ENCODE results near the gene DDX23.

The DDX23 gene

GRCh38 chr12:48795550-48796455, 56.2 kb downstream of the DDX23 start:
- H3K4me1 ChIP-seq (ENCODE audit: control extremely low read depth in 1 of 4, control insufficient read depth in 4 of 4, insufficient read depth in 4 of 4, low read length in 3 of 4) = peaks cover 0 to 4% (median 1%) of the 10 kb centered on the region in 4 experiments
- WGBS (ENCODE audit: insufficient coverage) = 59% methylated on average over 4 of the region's 12 CpGs
- no peaks in the 10 kb centered on the region for H3K36me3 ChIP-seq (ENCODE audit: control insufficient read depth in 4 of 4, insufficient read depth in 4 of 4, low read length in 3 of 4)
- no peaks in the 10 kb centered on the region for H3K9me3 ChIP-seq (ENCODE audit: control extremely low read depth in 1 of 5, control insufficient read depth in 4 of 5, insufficient read depth in 2 of 5, low read depth in 1 of 5, low read length in 4 of 5)
- no peak overlapping the region for H3K27ac ChIP-seq (ENCODE audit: insufficient read depth in 1 of 2, low read depth in 1 of 2, low read length in 2 of 2, poor library complexity in 1 of 2, severe bottlenecking in 2 of 2)
- DNase-seq = peak in 2 of 3 donors; percentile 58 to 73
- H3K4me3 ChIP-seq (ENCODE audit: control insufficient read depth in 1 of 7, extremely low read depth in 1 of 7, insufficient read depth in 4 of 7, low read depth in 2 of 7, low read length in 6 of 7) = peak overlapping the region in 1 of 7 experiments; percentile 40
- ChIA-PET CTCF (interaction anchor here (1.0 to 12.6 kb wide), 19 partner anchors 9 to 94 kb away, joined by 3 to 218 read pairs (median 7); partner anchors contain the start of gene DDX23), POLR2A (interaction anchor here (1.0 kb wide), 1 partner anchor 38 kb away, joined by 3 read pairs; no protein-coding TSS in a partner anchor)
- peaks cover 0 to 5% (median 0%) of the 10 kb centered on the region in 5 experiments for H3K27me3 ChIP-seq (replicated peaks in 2 of 5; ENCODE audit: control insufficient read depth in 4 of 5, insufficient read depth in 5 of 5, low read length in 4 of 5)

DNA sequence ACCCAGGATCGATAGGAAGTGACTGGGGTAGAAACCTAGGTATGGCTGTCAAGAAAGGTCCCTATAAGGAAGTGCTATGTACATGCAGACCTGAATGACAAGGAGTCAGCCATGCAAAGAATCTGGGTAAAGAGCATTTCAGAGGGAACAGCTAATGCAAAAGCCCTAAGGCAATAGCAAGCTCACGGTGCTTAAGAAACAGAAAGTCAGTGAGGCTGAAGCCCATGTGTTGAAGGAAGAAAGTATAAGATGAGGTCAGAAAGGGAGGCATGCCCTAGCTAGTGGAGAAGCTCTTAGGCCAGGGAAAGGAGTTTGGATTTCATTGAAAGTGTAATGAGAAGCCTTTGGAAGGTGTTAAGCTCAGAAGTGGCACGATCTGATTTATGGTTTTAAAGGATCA, 57.1 kb downstream of the DDX23 start:
- ChIA-PET CTCF (interaction anchor here (1.0 to 12.6 kb wide), 16 partner anchors 10 to 68 kb away, joined by 3 to 218 read pairs (median 10); partner anchors contain the start of gene DDX23), POLR2A (interaction anchor here (1.0 kb wide), 1 partner anchor 37 kb away, joined by 3 read pairs; no protein-coding TSS in a partner anchor)
- DNase-seq = no peak
- H3K27ac ChIP-seq (ENCODE audit: insufficient read depth in 1 of 2, low read depth in 1 of 2, low read length in 2 of 2, poor library complexity in 1 of 2, severe bottlenecking in 2 of 2) = no peak overlapping the region
- H3K27me3 ChIP-seq (replicated peaks in 2 of 5; ENCODE audit: control insufficient read depth in 4 of 5, insufficient read depth in 5 of 5, low read length in 4 of 5) = no peaks in the 10 kb centered on the region
- no peaks in the 10 kb centered on the region for H3K9me3 ChIP-seq (ENCODE audit: control extremely low read depth in 1 of 5, control insufficient read depth in 4 of 5, insufficient read depth in 2 of 5, low read depth in 1 of 5, low read length in 4 of 5)
- peaks cover 0 to 8% (median under 1%) of the 10 kb centered on the region in 4 experiments for H3K4me1 ChIP-seq (ENCODE audit: control extremely low read depth in 1 of 4, control insufficient read depth in 4 of 4, insufficient read depth in 4 of 4, low read length in 3 of 4)
- no peak overlapping the region for H3K4me3 ChIP-seq (ENCODE audit: control insufficient read depth in 1 of 7, extremely low read depth in 1 of 7, insufficient read depth in 4 of 7, low read depth in 2 of 7, low read length in 6 of 7)
- 95% methylated on average over 3 of the region's 3 CpGs for WGBS (ENCODE audit: insufficient coverage)
- H3K36me3 ChIP-seq (ENCODE audit: control insufficient read depth in 4 of 4, insufficient read depth in 4 of 4, low read length in 3 of 4) = no peaks in the 10 kb centered on the region

GRCh38 chr12:48793696-48794095, 58.3 kb downstream of the DDX23 start:
- ChIA-PET CTCF (interaction anchor here (1.5 to 12.6 kb wide), 8 partner anchors 10 to 54 kb away, joined by 4 to 218 read pairs (median 36); no protein-coding TSS in a partner anchor), POLR2A (interaction anchor here (1.0 kb wide), 1 partner anchor 9 kb away, joined by 3 read pairs; no protein-coding TSS in a partner anchor)
- no CpG with 5 or more reads among the region's 3 CpGs for WGBS (ENCODE audit: insufficient coverage)
- H3K4me3 ChIP-seq (ENCODE audit: control insufficient read depth in 1 of 7, extremely low read depth in 1 of 7, insufficient read depth in 4 of 7, low read depth in 2 of 7, low read length in 6 of 7) = no peak overlapping the region
- no peak for DNase-seq
- H3K36me3 ChIP-seq (ENCODE audit: control insufficient read depth in 4 of 4, insufficient read depth in 4 of 4, low read length in 3 of 4) = no peaks in the 10 kb centered on the region
- no peak overlapping the region for H3K27ac ChIP-seq (ENCODE audit: insufficient read depth in 1 of 2, low read depth in 1 of 2, low read length in 2 of 2, poor library complexity in 1 of 2, severe bottlenecking in 2 of 2)
- no peaks in the 10 kb centered on the region for H3K9me3 ChIP-seq (ENCODE audit: control extremely low read depth in 1 of 5, control insufficient read depth in 4 of 5, insufficient read depth in 2 of 5, low read depth in 1 of 5, low read length in 4 of 5)
- no peaks in the 10 kb centered on the region for H3K27me3 ChIP-seq (replicated peaks in 2 of 5; ENCODE audit: control insufficient read depth in 4 of 5, insufficient read depth in 5 of 5, low read length in 4 of 5)
- peaks cover 0 to 10% (median 3%) of the 10 kb centered on the region in 4 experiments for H3K4me1 ChIP-seq (ENCODE audit: control extremely low read depth in 1 of 4, control insufficient read depth in 4 of 4, insufficient read depth in 4 of 4, low read length in 3 of 4)

- CTCF ChIA-PET = interaction anchor here (1.3 to 12.6 kb wide), 5 partner anchors 15 to 58 kb away, joined by 3 to 218 read pairs (median 9); no protein-coding TSS in a partner anchor
- Histone ChIP-seq H3K9me3 (ENCODE audit: control extremely low read depth in 1 of 5, control insufficient read depth in 4 of 5, insufficient read depth in 2 of 5, low read depth in 1 of 5, low read length in 4 of 5) (no peaks in the 10 kb centered on the region), H3K4me3 (ENCODE audit: control insufficient read depth in 1 of 7, extremely low read depth in 1 of 7, insufficient read depth in 4 of 7, low read depth in 2 of 7, low read length in 6 of 7) (peak overlapping the region in 5 of 7 experiments; percentile 16 to 88 (median 71)), H3K4me1 (ENCODE audit: control extremely low read depth in 1 of 4, control insufficient read depth in 4 of 4, insufficient read depth in 4 of 4, low read length in 3 of 4) (peaks cover 0 to 23% (median 17%) of the 10 kb centered on the region in 4 experiments), H3K27me3 (replicated peaks in 2 of 5; ENCODE audit: control insufficient read depth in 4 of 5, insufficient read depth in 5 of 5, low read length in 4 of 5) (no peaks in the 10 kb centered on the region), H3K36me3 (ENCODE audit: control insufficient read depth in 4 of 4, insufficient read depth in 4 of 4, low read length in 3 of 4) (no peaks in the 10 kb centered on the region), H3K27ac (ENCODE audit: insufficient read depth in 1 of 2, low read depth in 1 of 2, low read length in 2 of 2, poor library complexity in 1 of 2, severe bottlenecking in 2 of 2) (peak overlapping the region in 1 of 2 experiments; percentile 43)
- POLR2A ChIA-PET = no interaction called here
- DNase-seq = no peak
- 4% methylated on average over 3 of the region's 4 CpGs for WGBS (ENCODE audit: insufficient coverage)
Measured at GRCh38 chr12:48789858-48790326, 62.1 kb downstream of the DDX23 start.

DNA sequence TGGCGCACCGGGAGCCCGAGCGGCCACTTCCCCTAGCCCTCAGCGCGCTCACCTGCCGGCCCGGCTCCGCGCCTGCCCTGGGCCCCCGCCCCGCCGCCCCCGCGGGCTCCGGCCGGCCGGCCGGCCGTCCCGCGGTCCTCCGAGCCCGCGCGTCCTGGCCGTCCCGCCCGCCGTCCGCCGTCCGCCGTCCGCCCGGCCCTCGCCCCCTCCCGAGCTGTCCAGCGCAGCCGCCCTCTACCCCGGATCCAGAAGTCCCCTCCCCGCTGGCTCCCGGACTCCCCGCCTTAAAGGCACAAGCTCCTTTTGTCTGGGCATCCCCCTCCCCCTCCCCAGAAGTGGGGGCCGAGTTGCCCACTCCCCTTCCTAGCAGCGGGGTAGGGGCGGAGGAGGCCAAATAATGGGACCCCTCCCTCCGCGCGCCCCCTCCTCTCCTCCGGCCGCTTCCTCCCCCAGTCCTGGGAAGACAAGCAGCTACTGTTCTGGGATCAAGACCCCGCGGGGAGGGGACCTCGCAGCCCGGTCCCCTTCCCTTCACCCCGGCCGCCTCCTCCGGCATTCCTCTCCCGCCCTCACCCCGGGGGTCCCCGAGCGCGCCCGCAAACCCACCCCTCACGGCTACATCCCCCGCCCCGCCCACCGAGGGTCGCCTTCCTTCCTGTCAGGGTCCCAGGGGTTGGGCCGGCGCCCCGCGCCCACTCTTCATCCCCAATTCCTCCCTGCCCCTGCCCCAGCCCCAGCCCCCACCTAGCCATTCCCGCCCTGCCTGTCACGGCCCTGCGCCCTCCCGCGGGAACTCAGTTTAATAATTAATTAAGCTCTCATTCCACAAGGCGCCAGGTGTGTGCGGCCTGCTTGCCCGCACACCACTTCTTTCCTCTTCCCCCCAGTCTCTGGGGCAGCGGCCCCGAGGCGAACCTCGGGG, 62.8 kb downstream of the DDX23 start, which contains the start of gene ADCY6:
ADCY6 (minus strand) TSS at position 236 of the 922 bp plus-strand sequence. CDS start 5,655 bp downstream, outside the sequence.
- Histone ChIP-seq H3K4me3 (ENCODE audit: control insufficient read depth in 1 of 7, extremely low read depth in 1 of 7, insufficient read depth in 4 of 7, low read depth in 2 of 7, low read length in 6 of 7) (peak within 1 kb of the TSS; percentile 67 to 88 (median 71)), H3K4me1 (ENCODE audit: control extremely low read depth in 1 of 4, control insufficient read depth in 4 of 4, insufficient read depth in 4 of 4, low read length in 3 of 4) (peaks cover 0 to 23% (median 17%) of the 10 kb centered on the region in 4 experiments), H3K9me3 (ENCODE audit: control extremely low read depth in 1 of 5, control insufficient read depth in 4 of 5, insufficient read depth in 2 of 5, low read depth in 1 of 5, low read length in 4 of 5) (no peaks in the 10 kb centered on the region), H3K27me3 (replicated peaks in 2 of 5; ENCODE audit: control insufficient read depth in 4 of 5, insufficient read depth in 5 of 5, low read length in 4 of 5) (no peaks in the 10 kb centered on the region), H3K36me3 (ENCODE audit: control insufficient read depth in 4 of 4, insufficient read depth in 4 of 4, low read length in 3 of 4) (no peaks in the 10 kb centered on the region), H3K27ac (ENCODE audit: insufficient read depth in 1 of 2, low read depth in 1 of 2, low read length in 2 of 2, poor library complexity in 1 of 2, severe bottlenecking in 2 of 2) (peak within 1 kb of the TSS in 1 of 2 experiments; percentile 58)
- under 1% methylated on average over 54 of the region's 86 CpGs for WGBS (ENCODE audit: insufficient coverage)
- ChIA-PET POLR2A (no interaction called here), CTCF (interaction anchor here (0.6 to 12.6 kb wide), 7 partner anchors 10 to 85 kb away, joined by 3 to 218 read pairs (median 8); no protein-coding TSS in a partner anchor)
- DNase-seq = peak in 2 of 3 donors; percentile 34 to 55

DNA sequence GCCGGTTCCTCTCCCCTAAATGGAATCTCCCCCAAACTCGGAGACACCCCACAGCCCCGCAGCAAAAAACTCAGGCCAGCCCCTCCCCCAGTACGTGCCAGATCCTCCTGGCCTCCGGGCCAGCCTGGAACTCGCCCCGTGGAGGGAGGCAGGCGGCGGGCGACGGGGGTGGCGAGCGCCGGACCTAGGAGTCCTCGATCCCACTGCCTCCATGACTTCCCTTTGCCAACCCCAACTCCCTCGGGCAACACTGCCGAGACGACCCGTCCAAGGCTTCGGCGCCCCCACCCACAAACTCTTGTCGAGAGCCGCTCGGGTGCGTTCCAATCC, 63.5 kb downstream of the DDX23 start:
- Histone ChIP-seq H3K27ac (ENCODE audit: insufficient read depth in 1 of 2, low read depth in 1 of 2, low read length in 2 of 2, poor library complexity in 1 of 2, severe bottlenecking in 2 of 2) (peak overlapping the region in 1 of 2 experiments; percentile 58), H3K4me1 (ENCODE audit: control extremely low read depth in 1 of 4, control insufficient read depth in 4 of 4, insufficient read depth in 4 of 4, low read length in 3 of 4) (peaks cover 0 to 23% (median 17%) of the 10 kb centered on the region in 4 experiments), H3K9me3 (ENCODE audit: control extremely low read depth in 1 of 5, control insufficient read depth in 4 of 5, insufficient read depth in 2 of 5, low read depth in 1 of 5, low read length in 4 of 5) (no peaks in the 10 kb centered on the region), H3K36me3 (ENCODE audit: control insufficient read depth in 4 of 4, insufficient read depth in 4 of 4, low read length in 3 of 4) (no peaks in the 10 kb centered on the region), H3K4me3 (ENCODE audit: control insufficient read depth in 1 of 7, extremely low read depth in 1 of 7, insufficient read depth in 4 of 7, low read depth in 2 of 7, low read length in 6 of 7) (peak overlapping the region; percentile 52 to 88 (median 71)), H3K27me3 (replicated peaks in 2 of 5; ENCODE audit: control insufficient read depth in 4 of 5, insufficient read depth in 5 of 5, low read length in 4 of 5) (no peaks in the 10 kb centered on the region)
- peak in 1 of 3 donors; percentile 20 for DNase-seq
- WGBS (ENCODE audit: insufficient coverage) = 0% methylated on average over 10 of the region's 25 CpGs
- ChIA-PET POLR2A (no interaction called here), CTCF (interaction anchor here (1.8 to 12.6 kb wide), 4 partner anchors 14 to 37 kb away, joined by 8 to 218 read pairs (median 64); no protein-coding TSS in a partner anchor)

Data from common myeloid progenitor, CD34-positive (primary cell).